ENCODE data around the gene MTUS2. TPM values are rescaled to one million over a fixed set of nuclear protein-coding genes. Genes with fewer than 3 reads are reported as not detected.

Gene MTUS2
- total RNA-seq, 1 donor from 2014 or later: 0.90 TPM

- peaks cover 1% of the 10 kb centered on the region for H3K27me3 Mint-ChIP-seq (ENCODE audit: unreplicated experiment)
Observed at GRCh38 chr13:29050719-29051118, 230.6 kb downstream of the MTUS2 start.

GRCh38 chr13:29059800-29060199 is 239.7 kb downstream of the MTUS2 start:
- Mint-ChIP-seq H3K27ac (ENCODE audit: unreplicated experiment) (no peak overlapping the region), H3K4me3 (ENCODE audit: unreplicated experiment) (no peak overlapping the region), H3K9me3 (ENCODE audit: unreplicated experiment) (no peaks in the 10 kb centered on the region), H3K36me3 (ENCODE audit: low read depth, unreplicated experiment) (no peaks in the 10 kb centered on the region), H3K4me1 (ENCODE audit: unreplicated experiment) (no peaks in the 10 kb centered on the region), H3K27me3 (ENCODE audit: unreplicated experiment) (peaks cover 4% of the 10 kb centered on the region)
- TF ChIP-seq CTCF (IDR thresholded peaks at IDR 0.05; ENCODE audit: unreplicated experiment): no peak
- DNase-seq (ENCODE audit: low spot score): no peak

More at GRCh38 chr13:29050719-29051118, 230.6 kb downstream of the MTUS2 start:
- H3K9me3 Mint-ChIP-seq (ENCODE audit: unreplicated experiment): no peaks in the 10 kb centered on the region
- no peak overlapping the region for H3K4me3 Mint-ChIP-seq (ENCODE audit: unreplicated experiment)
- TF ChIP-seq CTCF (IDR thresholded peaks at IDR 0.05; ENCODE audit: unreplicated experiment): no peak
- no peaks in the 10 kb centered on the region for H3K36me3 Mint-ChIP-seq (ENCODE audit: low read depth, unreplicated experiment)
- peaks cover 6% of the 10 kb centered on the region for H3K4me1 Mint-ChIP-seq (ENCODE audit: unreplicated experiment)
- no peak for DNase-seq (ENCODE audit: low spot score)
- H3K27ac Mint-ChIP-seq (ENCODE audit: unreplicated experiment): no peak overlapping the region

DNA sequence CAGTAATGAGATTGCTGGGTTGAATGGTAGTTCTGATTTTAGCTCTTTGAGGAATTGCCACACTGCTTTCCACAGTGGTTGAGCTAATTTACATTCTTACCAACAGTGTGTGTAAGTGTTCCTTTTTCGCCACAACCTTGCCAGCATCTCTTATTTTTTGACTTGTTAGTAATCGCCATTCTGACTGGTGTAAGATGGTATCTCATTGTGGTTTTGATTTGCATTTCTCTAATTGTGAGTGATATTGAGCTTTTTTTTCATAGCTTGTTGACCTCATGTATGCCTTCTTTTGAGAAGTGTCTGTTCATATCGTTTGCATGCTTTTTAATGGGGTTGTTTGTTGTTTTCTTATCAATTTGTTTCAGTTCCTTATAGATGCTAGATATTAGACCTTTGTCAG is 245.0 kb downstream of the MTUS2 start:
- H3K4me1 Mint-ChIP-seq (ENCODE audit: unreplicated experiment): no peaks in the 10 kb centered on the region
- no peak overlapping the region for H3K27ac Mint-ChIP-seq (ENCODE audit: unreplicated experiment)

DNA sequence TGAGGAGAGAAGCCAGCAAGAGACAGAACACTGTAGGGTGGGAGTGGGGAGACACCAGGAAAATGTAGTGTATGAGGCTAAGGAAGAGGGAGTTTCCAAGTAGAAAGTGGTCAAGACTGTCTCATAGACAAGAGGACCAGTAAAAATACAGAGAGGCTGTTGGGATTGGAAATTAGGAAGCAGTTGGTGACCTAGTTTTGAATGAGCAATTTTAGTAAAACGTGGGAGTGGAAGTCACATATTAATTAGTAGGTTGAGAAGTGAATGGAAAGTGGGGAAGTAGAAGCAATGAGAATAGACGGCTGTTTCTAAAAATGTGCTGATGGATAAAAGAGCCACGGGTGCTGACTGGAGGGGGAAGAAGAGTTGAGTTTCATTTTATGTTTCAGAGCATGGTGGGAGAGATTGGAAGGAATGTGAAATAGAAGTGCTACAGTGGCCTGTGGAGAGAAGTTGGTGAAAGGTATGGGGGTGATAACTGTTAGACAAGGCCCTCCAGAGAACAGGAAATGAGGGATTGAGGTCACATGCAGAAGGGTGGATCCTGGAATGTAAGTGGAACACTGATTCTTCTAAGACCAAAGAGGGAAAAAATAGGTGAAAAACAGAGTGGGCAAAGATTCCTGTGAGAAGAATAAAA is 247.3 kb downstream of the MTUS2 start:
- TF ChIP-seq CTCF (IDR thresholded peaks at IDR 0.05; ENCODE audit: unreplicated experiment): no peak
- no peak overlapping the region for H3K4me3 Mint-ChIP-seq (ENCODE audit: unreplicated experiment)
- no peaks in the 10 kb centered on the region for H3K36me3 Mint-ChIP-seq (ENCODE audit: low read depth, unreplicated experiment)
- DNase-seq (ENCODE audit: low spot score): no peak
- H3K27me3 Mint-ChIP-seq (ENCODE audit: unreplicated experiment): peaks cover 4% of the 10 kb centered on the region
- H3K9me3 Mint-ChIP-seq (ENCODE audit: unreplicated experiment): no peaks in the 10 kb centered on the region
- no peaks in the 10 kb centered on the region for H3K4me1 Mint-ChIP-seq (ENCODE audit: unreplicated experiment)
- no peak overlapping the region for H3K27ac Mint-ChIP-seq (ENCODE audit: unreplicated experiment)

More for the DNA sequence above, 245.0 kb downstream of the MTUS2 start:
- no peaks in the 10 kb centered on the region for H3K9me3 Mint-ChIP-seq (ENCODE audit: unreplicated experiment)
- peaks cover 4% of the 10 kb centered on the region for H3K27me3 Mint-ChIP-seq (ENCODE audit: unreplicated experiment)
- no peak for DNase-seq (ENCODE audit: low spot score)
- no peaks in the 10 kb centered on the region for H3K36me3 Mint-ChIP-seq (ENCODE audit: low read depth, unreplicated experiment)
- no peak for TF ChIP-seq CTCF (IDR thresholded peaks at IDR 0.05; ENCODE audit: unreplicated experiment)
- no peak overlapping the region for H3K4me3 Mint-ChIP-seq (ENCODE audit: unreplicated experiment)

DNA sequence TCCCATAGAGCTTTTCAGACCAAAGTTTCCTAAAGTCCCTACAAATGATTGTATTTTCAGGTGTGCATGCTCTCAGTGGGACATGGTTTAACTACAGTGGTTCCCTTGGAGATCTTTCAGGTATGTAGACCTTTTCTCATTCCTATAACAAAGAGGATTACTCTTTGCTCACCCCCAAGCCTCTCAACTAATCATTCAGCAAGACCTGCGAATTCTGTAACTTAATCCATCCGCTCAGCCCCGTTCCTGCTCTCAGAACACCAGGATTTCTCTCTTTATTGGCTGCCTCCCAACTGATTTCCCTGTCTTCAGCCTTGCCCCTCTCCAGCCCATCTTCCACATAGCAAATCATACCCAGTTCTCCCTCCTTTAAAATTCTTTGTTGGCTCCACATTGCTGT is 253.6 kb downstream of the MTUS2 start:
- Mint-ChIP-seq H3K4me1 (ENCODE audit: unreplicated experiment) (no peaks in the 10 kb centered on the region), H3K4me3 (ENCODE audit: unreplicated experiment) (no peak overlapping the region), H3K36me3 (ENCODE audit: low read depth, unreplicated experiment) (no peaks in the 10 kb centered on the region), H3K27me3 (ENCODE audit: unreplicated experiment) (no peaks in the 10 kb centered on the region), H3K9me3 (ENCODE audit: unreplicated experiment) (no peaks in the 10 kb centered on the region), H3K27ac (ENCODE audit: unreplicated experiment) (no peak overlapping the region)
- DNase-seq (ENCODE audit: low spot score): no peak
- TF ChIP-seq CTCF (IDR thresholded peaks at IDR 0.05; ENCODE audit: unreplicated experiment): no peak
